Measurements from ENCODE around the gene CLDN6.

Gene CLDN6

GRCh38 chr16:3063625-3064386, 45.8 kb upstream of the CLDN6 start:
- Histone ChIP-seq H3K79me1 (ENCODE audit: low read length) (peaks cover 9% of the 10 kb centered on the region), H2AFZ (ENCODE audit: insufficient read depth, low read length, poor library complexity) (no peak overlapping the region), H2BK120ac (ENCODE audit: insufficient read depth, low read length, poor library complexity) (no peak overlapping the region), H3K79me2 (ENCODE audit: control insufficient read depth, insufficient read depth, low read length, poor library complexity) (peaks cover 5% of the 10 kb centered on the region), H3K27ac (ENCODE audit: low read depth, low read length) (no peak overlapping the region), H3K36me3 (ENCODE audit: control insufficient read depth in 1 of 2, insufficient read depth in 2 of 2, low read length in 2 of 2) (no peaks in the 10 kb centered on the region), H3K4me3 (ENCODE audit: low read depth, low read length) (no peak overlapping the region), H4K8ac (ENCODE audit: low read depth, low read length) (no peak overlapping the region), H2BK12ac (ENCODE audit: low read length) (no peak overlapping the region), H3K4me1 (ENCODE audit: control insufficient read depth in 1 of 2, insufficient read depth in 2 of 2, low read length in 2 of 2) (peaks cover 10 to 14% of the 10 kb centered on the region in 2 experiments), H4K12ac (ENCODE audit: low read depth, low read length) (no peak overlapping the region), H3K9me3 (ENCODE audit: insufficient read depth, low read depth, low read length) (no peaks in the 10 kb centered on the region), H3K9ac (ENCODE audit: low read length) (no peak overlapping the region), H4K91ac (ENCODE audit: low read depth, low read length) (no peak overlapping the region), H3K4ac (ENCODE audit: low read depth, low read length) (no peak overlapping the region), H3K14ac (ENCODE audit: low read length) (no peak overlapping the region), H2BK5ac (ENCODE audit: low read depth, low read length, poor library complexity) (no peak overlapping the region), H3K18ac (ENCODE audit: low read length) (no peak overlapping the region), H2AK5ac (ENCODE audit: low read length) (no peak overlapping the region), H3K4me2 (ENCODE audit: low read length) (no peak overlapping the region), H3K23ac (ENCODE audit: low read length) (no peak overlapping the region), H3K27me3 (ENCODE audit: insufficient read depth, low read length) (no peaks in the 10 kb centered on the region)
- no CpG with 5 or more reads among the region's 8 CpGs for WGBS (ENCODE audit: extremely low coverage, insufficient coverage, insufficient read length)
- no peak for DNase-seq

GRCh38 chr16:3062553-3062952, 44.6 kb upstream of the CLDN6 start:
- Histone ChIP-seq H4K91ac (ENCODE audit: low read depth, low read length) (no peak overlapping the region), H2BK12ac (ENCODE audit: low read length) (no peak overlapping the region), H2AK5ac (ENCODE audit: low read length) (no peak overlapping the region), H3K14ac (ENCODE audit: low read length) (no peak overlapping the region), H2BK5ac (ENCODE audit: low read depth, low read length, poor library complexity) (no peak overlapping the region), H4K12ac (ENCODE audit: low read depth, low read length) (no peak overlapping the region), H3K27me3 (ENCODE audit: insufficient read depth, low read length) (no peaks in the 10 kb centered on the region), H2BK120ac (ENCODE audit: insufficient read depth, low read length, poor library complexity) (no peak overlapping the region), H3K79me1 (ENCODE audit: low read length) (peaks cover 10% of the 10 kb centered on the region), H3K18ac (ENCODE audit: low read length) (no peak overlapping the region), H3K4me3 (ENCODE audit: low read depth, low read length) (no peak overlapping the region), H2AFZ (ENCODE audit: insufficient read depth, low read length, poor library complexity) (no peak overlapping the region), H3K23ac (ENCODE audit: low read length) (no peak overlapping the region), H3K36me3 (ENCODE audit: control insufficient read depth in 1 of 2, insufficient read depth in 2 of 2, low read length in 2 of 2) (no peaks in the 10 kb centered on the region), H3K4me1 (ENCODE audit: control insufficient read depth in 1 of 2, insufficient read depth in 2 of 2, low read length in 2 of 2) (peaks cover 16 to 19% of the 10 kb centered on the region in 2 experiments), H4K8ac (ENCODE audit: low read depth, low read length) (no peak overlapping the region), H3K4me2 (ENCODE audit: low read length) (no peak overlapping the region), H3K79me2 (ENCODE audit: control insufficient read depth, insufficient read depth, low read length, poor library complexity) (peaks cover 5% of the 10 kb centered on the region), H3K9me3 (ENCODE audit: insufficient read depth, low read depth, low read length) (no peaks in the 10 kb centered on the region), H3K4ac (ENCODE audit: low read depth, low read length) (no peak overlapping the region), H3K9ac (ENCODE audit: low read length) (no peak overlapping the region), H3K27ac (ENCODE audit: low read depth, low read length) (no peak overlapping the region)
- no CpG with 5 or more reads among the region's 6 CpGs for WGBS (ENCODE audit: extremely low coverage, insufficient coverage, insufficient read length)
- no peak for DNase-seq

GRCh38 chr16:3060339-3061127, 42.5 kb upstream of the CLDN6 start:
- peak overlapping the region; percentile 6 for H2AFZ ChIP-seq (ENCODE audit: insufficient read depth, low read length, poor library complexity)
- H3K9me3 ChIP-seq (ENCODE audit: insufficient read depth, low read depth, low read length), result no peaks in the 10 kb centered on the region
- peaks cover 10% of the 10 kb centered on the region for H3K79me1 ChIP-seq (ENCODE audit: low read length)
- H3K9ac ChIP-seq (ENCODE audit: low read length), result no peak overlapping the region
- peak overlapping the region; percentile 3 for H2AK5ac ChIP-seq (ENCODE audit: low read length)
- H3K4me2 ChIP-seq (ENCODE audit: low read length), result no peak overlapping the region
- peaks cover 5% of the 10 kb centered on the region for H3K79me2 ChIP-seq (ENCODE audit: control insufficient read depth, insufficient read depth, low read length, poor library complexity)
- peaks cover 16 to 19% of the 10 kb centered on the region in 2 experiments for H3K4me1 ChIP-seq (ENCODE audit: control insufficient read depth in 1 of 2, insufficient read depth in 2 of 2, low read length in 2 of 2)
- H3K4me3 ChIP-seq (ENCODE audit: low read depth, low read length), result no peak overlapping the region
- no peak overlapping the region for H4K12ac ChIP-seq (ENCODE audit: low read depth, low read length)
- H3K23ac ChIP-seq (ENCODE audit: low read length), result no peak overlapping the region
- H3K27me3 ChIP-seq (ENCODE audit: insufficient read depth, low read length), result no peaks in the 10 kb centered on the region
- no peaks in the 10 kb centered on the region for H3K36me3 ChIP-seq (ENCODE audit: control insufficient read depth in 1 of 2, insufficient read depth in 2 of 2, low read length in 2 of 2)
- no peak overlapping the region for H4K8ac ChIP-seq (ENCODE audit: low read depth, low read length)
- no peak overlapping the region for H3K14ac ChIP-seq (ENCODE audit: low read length)
- no peak overlapping the region for H3K18ac ChIP-seq (ENCODE audit: low read length)
- no CpG with 5 or more reads among the region's 14 CpGs for WGBS (ENCODE audit: extremely low coverage, insufficient coverage, insufficient read length)
- no peak overlapping the region for H2BK12ac ChIP-seq (ENCODE audit: low read length)
- H3K4ac ChIP-seq (ENCODE audit: low read depth, low read length), result no peak overlapping the region
- H2BK120ac ChIP-seq (ENCODE audit: insufficient read depth, low read length, poor library complexity), result no peak overlapping the region
- H3K27ac ChIP-seq (ENCODE audit: low read depth, low read length), result no peak overlapping the region
- H2BK5ac ChIP-seq (ENCODE audit: low read depth, low read length, poor library complexity), result no peak overlapping the region
- H4K91ac ChIP-seq (ENCODE audit: low read depth, low read length), result no peak overlapping the region
- no peak for DNase-seq

- H3K23ac ChIP-seq (ENCODE audit: low read length), result no peak overlapping the region
- peaks cover 5% of the 10 kb centered on the region for H3K79me2 ChIP-seq (ENCODE audit: control insufficient read depth, insufficient read depth, low read length, poor library complexity)
- no peak overlapping the region for H2BK5ac ChIP-seq (ENCODE audit: low read depth, low read length, poor library complexity)
- H3K4me1 ChIP-seq (ENCODE audit: control insufficient read depth in 1 of 2, insufficient read depth in 2 of 2, low read length in 2 of 2), result peaks cover 11 to 12% of the 10 kb centered on the region in 2 experiments
- H2BK120ac ChIP-seq (ENCODE audit: insufficient read depth, low read length, poor library complexity), result peak overlapping the region; percentile 3
- H3K36me3 ChIP-seq (ENCODE audit: control insufficient read depth in 1 of 2, insufficient read depth in 2 of 2, low read length in 2 of 2), result peaks cover under 1% of the 10 kb centered on the region in 2 experiments
- peaks cover 10% of the 10 kb centered on the region for H3K79me1 ChIP-seq (ENCODE audit: low read length)
- peak overlapping the region; percentile 30 for H2BK12ac ChIP-seq (ENCODE audit: low read length)
- no peak overlapping the region for H2AK5ac ChIP-seq (ENCODE audit: low read length)
- H4K91ac ChIP-seq (ENCODE audit: low read depth, low read length), result peak overlapping the region; percentile 78
- peak overlapping the region; percentile 46 for H3K27ac ChIP-seq (ENCODE audit: low read depth, low read length)
- WGBS (ENCODE audit: extremely low coverage, insufficient coverage, insufficient read length), result no CpG with 5 or more reads among the region's 9 CpGs
- no peaks in the 10 kb centered on the region for H3K9me3 ChIP-seq (ENCODE audit: insufficient read depth, low read depth, low read length)
- H3K4me3 ChIP-seq (ENCODE audit: low read depth, low read length), result no peak overlapping the region
- H2AFZ ChIP-seq (ENCODE audit: insufficient read depth, low read length, poor library complexity), result peak overlapping the region; percentile 39
- H4K8ac ChIP-seq (ENCODE audit: low read depth, low read length), result peak overlapping the region; percentile 80
- peak overlapping the region; percentile 73 for H3K9ac ChIP-seq (ENCODE audit: low read length)
- H4K12ac ChIP-seq (ENCODE audit: low read depth, low read length), result peak overlapping the region; percentile 7
- peak overlapping the region; percentile 41 for H3K18ac ChIP-seq (ENCODE audit: low read length)
- DNase-seq, result no peak
- H3K4ac ChIP-seq (ENCODE audit: low read depth, low read length), result peak overlapping the region; percentile 18
- peak overlapping the region; percentile 71 for H3K4me2 ChIP-seq (ENCODE audit: low read length)
- H3K27me3 ChIP-seq (ENCODE audit: insufficient read depth, low read length), result no peaks in the 10 kb centered on the region
- peak overlapping the region; percentile 55 for H3K14ac ChIP-seq (ENCODE audit: low read length)
These were observed 41.8 kb upstream of the CLDN6 start for GRCh38 chr16:3059723-3060242.
